ENCODE measurements around the gene RMC1. TPM values are rescaled to one million over a fixed set of nuclear protein-coding genes. Genes with fewer than 3 reads are reported as not detected.

Gene RMC1
- total and polyA plus RNA-seq, 7 donors: 11.8 to 38.1 (median 19.8) TPM

DNA sequence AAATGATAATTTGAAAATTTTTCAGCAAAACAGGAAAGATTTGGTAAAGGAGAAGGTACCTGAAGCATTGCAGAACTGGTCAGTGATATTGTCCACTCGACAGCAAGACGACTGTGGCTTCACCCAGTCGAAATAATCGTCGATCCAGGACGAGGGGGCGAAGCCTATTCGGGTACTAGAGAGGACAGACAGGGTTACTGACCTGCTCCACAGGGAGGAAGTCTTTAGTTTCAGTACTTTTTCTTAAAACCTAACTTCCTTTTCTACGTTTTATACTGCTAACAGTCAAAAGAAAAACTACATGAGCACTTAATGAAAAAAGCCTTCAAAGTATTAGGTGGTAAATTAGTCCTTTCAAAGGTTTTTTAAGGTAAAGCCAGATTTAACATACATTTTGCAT, 36.0 kb downstream of the RMC1 start:
- H3K36me3 ChIP-seq: peaks cover 35 to 100% (median 82%) of the 10 kb centered on the region in 4 donors
- H3K4me1 ChIP-seq: no peaks in the 10 kb centered on the region
- no peak overlapping the region for H3K27ac ChIP-seq
- H3K9me3 ChIP-seq: no peaks in the 10 kb centered on the region
- TF ChIP-seq CTCF (IDR thresholded peaks at IDR 0.05) (no peak), POLR2AphosphoS5 (IDR thresholded peaks at IDR 0.05) (no peak), EP300 (IDR thresholded peaks at IDR 0.05) (no peak), POLR2A (IDR thresholded peaks at IDR 0.05) (no peak)
- intact Hi-C loops (cut with DNase I): no loop called here
- no peak for DNase-seq
- WGBS, 2 donors: 71 to 91% methylated on average over 9 of the region's 9 CpGs
- H3K27me3 ChIP-seq: no peaks in the 10 kb centered on the region
- no peak overlapping the region for H3K4me3 ChIP-seq

DNA sequence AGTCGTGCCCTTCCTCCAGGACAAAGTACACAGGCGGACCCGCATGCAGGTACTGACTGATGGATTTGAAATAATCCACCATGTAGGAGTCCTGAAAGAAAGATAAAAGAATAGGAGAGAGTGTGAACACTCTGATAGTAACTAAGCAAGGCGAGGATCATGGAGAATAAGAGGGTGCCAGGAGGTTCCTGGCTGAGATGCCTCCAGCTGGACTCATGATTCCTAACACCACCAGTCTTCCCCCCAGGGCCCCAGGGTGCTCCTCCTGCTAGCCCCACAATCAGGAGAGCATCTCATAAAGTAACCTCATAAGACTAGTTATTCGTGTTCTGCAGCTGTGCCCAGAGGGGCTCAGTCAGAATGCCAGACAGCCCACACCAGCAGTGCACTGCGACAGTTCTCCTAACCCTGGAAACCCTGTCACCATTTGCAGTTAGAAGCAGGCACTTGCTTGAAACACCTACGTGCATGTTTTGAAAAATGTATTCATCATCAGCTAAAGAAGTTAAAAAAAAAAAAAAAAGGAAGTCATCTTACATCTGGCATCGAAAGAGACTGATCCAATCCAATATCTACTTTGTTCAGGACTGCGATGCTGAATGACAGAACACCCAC, 36.7 kb downstream of the RMC1 start:
- H3K27ac ChIP-seq: no peak overlapping the region

GRCh38 chr18:23540867-23541266, 37.6 kb downstream of the RMC1 start:
- 48 to 88% methylated on average over 5 of the region's 5 CpGs for WGBS, 2 donors
- intact Hi-C loops (cut with DNase I): no loop called here
- H3K9me3 ChIP-seq: no peaks in the 10 kb centered on the region
- H3K4me3 ChIP-seq: no peak overlapping the region
- no peaks in the 10 kb centered on the region for H3K4me1 ChIP-seq
- TF ChIP-seq POLR2A (IDR thresholded peaks at IDR 0.05) (no peak), CTCF (IDR thresholded peaks at IDR 0.05) (no peak), EP300 (IDR thresholded peaks at IDR 0.05) (no peak), POLR2AphosphoS5 (IDR thresholded peaks at IDR 0.05) (no peak)
- no peaks in the 10 kb centered on the region for H3K27me3 ChIP-seq
- no peak overlapping the region for H3K27ac ChIP-seq
- H3K36me3 ChIP-seq: peaks cover 22 to 100% (median 70%) of the 10 kb centered on the region in 4 donors
- no peak for DNase-seq

More for the DNA sequence above, 36.7 kb downstream of the RMC1 start:
- H3K36me3 ChIP-seq: peaks cover 28 to 100% (median 75%) of the 10 kb centered on the region in 4 donors
- no peaks in the 10 kb centered on the region for H3K27me3 ChIP-seq
- no peak for TF ChIP-seq POLR2AphosphoS5 (IDR thresholded peaks at IDR 0.05)
- TF ChIP-seq CTCF (IDR thresholded peaks at IDR 0.05): no peak
- no peak for TF ChIP-seq EP300 (IDR thresholded peaks at IDR 0.05)
- no peak for TF ChIP-seq POLR2A (IDR thresholded peaks at IDR 0.05)
- intact Hi-C loops (cut with DNase I): no loop called here
- H3K4me1 ChIP-seq: no peaks in the 10 kb centered on the region
- DNase-seq: no peak
- no peaks in the 10 kb centered on the region for H3K9me3 ChIP-seq
- no peak overlapping the region for H3K4me3 ChIP-seq
- 77 to 91% methylated on average over 9 of the region's 9 CpGs for WGBS, 2 donors

DNA sequence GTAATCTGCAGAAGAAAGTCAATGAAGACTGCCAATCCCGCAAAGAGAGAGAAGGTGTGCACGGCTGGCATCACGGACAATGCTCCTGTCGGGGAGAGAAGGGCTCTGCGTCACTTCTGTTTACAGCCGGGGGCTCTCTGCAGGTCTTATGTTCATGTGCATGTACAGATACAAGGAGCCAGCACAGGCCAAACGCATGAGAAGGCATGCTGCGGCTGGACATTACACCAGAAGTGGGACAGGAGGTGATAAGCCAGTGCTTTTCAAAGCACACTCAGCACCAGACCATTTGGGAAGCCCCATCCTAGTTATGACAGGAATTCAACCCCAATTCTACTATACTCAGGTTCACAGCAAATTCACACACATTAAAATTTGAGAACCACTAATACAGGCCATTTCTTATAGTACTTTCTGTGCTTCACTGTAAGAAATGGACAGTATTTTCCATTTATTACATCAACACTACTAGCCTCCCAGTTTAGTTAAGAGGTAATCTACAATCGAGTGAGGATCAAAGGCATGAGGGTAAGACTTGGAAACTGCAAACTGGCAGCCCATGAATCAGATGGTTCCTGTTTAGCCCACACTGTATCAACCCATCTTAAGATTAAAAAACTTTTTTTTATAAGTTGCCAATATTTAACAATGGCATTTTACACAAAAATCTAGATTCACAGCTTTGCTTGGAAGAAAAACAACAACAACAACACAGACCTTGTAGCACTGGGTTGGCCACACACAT, 38.2 kb downstream of the RMC1 start:
- Histone ChIP-seq H3K4me3 (no peak overlapping the region), H3K36me3 (peaks cover 17 to 100% (median 64%) of the 10 kb centered on the region in 4 donors), H3K27ac (no peak overlapping the region), H3K9me3 (no peaks in the 10 kb centered on the region), H3K27me3 (no peaks in the 10 kb centered on the region), H3K4me1 (no peaks in the 10 kb centered on the region)
- DNase-seq: no peak
- 88 to 94% methylated on average over 9 of the region's 9 CpGs for WGBS, 2 donors
- intact Hi-C loops (cut with DNase I): no loop called here
- TF ChIP-seq EP300 (IDR thresholded peaks at IDR 0.05) (no peak), POLR2AphosphoS5 (IDR thresholded peaks at IDR 0.05) (no peak), CTCF (IDR thresholded peaks at IDR 0.05) (no peak), POLR2A (IDR thresholded peaks at IDR 0.05) (no peak)

Data from sigmoid colon (tissue), 7 donors.